CD4-positive, alpha-beta T cell treated with Interleukin-17A for 4 hours (primary cell): ENCODE data around the gene TTPAL.

ENCODE experiments used
- DNase-seq: peaks from one replicate; pipeline ENCODE4 v3.0.0-alpha.2; 2020; ENCODE audit warnings: mixed read lengths

TTPAL gene

GRCh38 chr20:44500221-44500620 lies 24.5 kb downstream of the TTPAL start:
- DNase-seq: no peak

- no peak for DNase-seq
Observed at GRCh38 chr20:44501448-44501847, 25.8 kb downstream of the TTPAL start.

GRCh38 chr20:44502968-44503367 lies 27.3 kb downstream of the TTPAL start:
- no peak for DNase-seq

GRCh38 chr20:44504402-44505307 lies 29.0 kb downstream of the TTPAL start:
- no peak for DNase-seq

- no peak for DNase-seq
Observed at GRCh38 chr20:44509762-44510161, 34.1 kb downstream of the TTPAL start.

- DNase-seq: no peak
Observed at GRCh38 chr20:44513871-44514270, 38.2 kb downstream of the TTPAL start.

- no peak for DNase-seq
Observed at GRCh38 chr20:44516491-44516890, 40.8 kb downstream of the TTPAL start.

- no peak for DNase-seq
Observed at GRCh38 chr20:44517454-44517853, 41.8 kb downstream of the TTPAL start.

GRCh38 chr20:44518248-44518647 lies 42.6 kb downstream of the TTPAL start:
- DNase-seq: no peak

- DNase-seq: no peak
Observed at GRCh38 chr20:44520881-44521280, 45.2 kb downstream of the TTPAL start.

- peak; percentile 98 for DNase-seq
Observed at GRCh38 chr20:44521484-44522481, 46.1 kb downstream of the TTPAL start, which contains the start of gene SERINC3. TSS of gene SERINC3 (minus strand) at chr20:44522070. CDS start at chr20:44521951, 119 bp downstream.

- no peak for DNase-seq
Observed at GRCh38 chr20:44522841-44523240, 47.2 kb downstream of the TTPAL start.

- no peak for DNase-seq
Observed at GRCh38 chr20:44523746-44524145, 48.1 kb downstream of the TTPAL start.

GRCh38 chr20:44526129-44526528 lies 50.5 kb downstream of the TTPAL start:
- no peak for DNase-seq

- DNase-seq: no peak
Observed at GRCh38 chr20:44527716-44528199, 52.1 kb downstream of the TTPAL start.

- DNase-seq: no peak
Observed at GRCh38 chr20:44528309-44528708, 52.6 kb downstream of the TTPAL start.

GRCh38 chr20:44532259-44532980 lies 56.7 kb downstream of the TTPAL start:
- DNase-seq: no peak

GRCh38 chr20:44532981-44533331 lies 57.3 kb downstream of the TTPAL start:
- DNase-seq: peak; percentile 51

- DNase-seq: no peak
Observed at GRCh38 chr20:44533928-44534327, 58.3 kb downstream of the TTPAL start.

GRCh38 chr20:44536175-44536574 lies 60.5 kb downstream of the TTPAL start:
- DNase-seq: no peak

GRCh38 chr20:44537993-44538392 lies 62.3 kb downstream of the TTPAL start:
- no peak for DNase-seq

GRCh38 chr20:44540834-44541233 lies 65.2 kb downstream of the TTPAL start:
- DNase-seq: no peak

- DNase-seq: no peak
Observed at GRCh38 chr20:44541992-44542391, 66.3 kb downstream of the TTPAL start.
